HG03565 (cell line): ENCODE data around the gene SLIT1.

Experiments used
- ATAC-seq: cut with Tn5 transposase; IDR thresholded peaks from one replicate; pipeline ENCODE4 v1.9.1; 2021; ENCODE audit warnings: mild to moderate bottlenecking, moderate library complexity; ENCODE audit not compliant: unreplicated experiment

The SLIT1 gene

GRCh38 chr10:96984541-96985131 lies 201.1 kb downstream of the SLIT1 start:
- no peak for ATAC-seq

GRCh38 chr10:96982149-96982930 lies 203.4 kb downstream of the SLIT1 start:
- ATAC-seq, result no peak

DNA sequence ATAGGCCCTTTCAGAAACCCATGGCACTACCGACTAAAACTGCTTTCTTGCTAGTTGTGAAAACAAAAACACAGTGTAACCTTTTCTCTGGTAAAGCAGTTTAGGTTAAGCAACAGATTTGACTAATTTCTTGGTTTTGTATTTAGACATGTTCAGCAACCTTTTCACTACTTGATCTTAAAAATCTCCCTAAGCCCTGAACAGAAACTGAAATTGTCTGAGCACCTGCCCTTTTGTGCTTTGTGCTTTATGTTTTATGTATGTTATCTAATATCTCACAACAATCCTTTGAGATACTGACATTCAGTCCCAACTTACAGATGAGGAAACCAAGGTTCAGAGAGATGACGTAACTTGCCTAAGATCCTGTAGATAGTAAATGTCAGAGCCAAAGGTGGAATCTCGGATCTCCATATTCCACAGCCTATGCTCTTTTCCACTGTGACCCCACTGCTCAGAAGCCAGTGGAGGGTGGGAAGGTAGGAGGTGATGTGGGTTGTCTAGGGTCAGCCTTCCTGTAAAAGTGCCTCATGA lies 207.1 kb downstream of the SLIT1 start:
- peak; percentile 57 for ATAC-seq

DNA sequence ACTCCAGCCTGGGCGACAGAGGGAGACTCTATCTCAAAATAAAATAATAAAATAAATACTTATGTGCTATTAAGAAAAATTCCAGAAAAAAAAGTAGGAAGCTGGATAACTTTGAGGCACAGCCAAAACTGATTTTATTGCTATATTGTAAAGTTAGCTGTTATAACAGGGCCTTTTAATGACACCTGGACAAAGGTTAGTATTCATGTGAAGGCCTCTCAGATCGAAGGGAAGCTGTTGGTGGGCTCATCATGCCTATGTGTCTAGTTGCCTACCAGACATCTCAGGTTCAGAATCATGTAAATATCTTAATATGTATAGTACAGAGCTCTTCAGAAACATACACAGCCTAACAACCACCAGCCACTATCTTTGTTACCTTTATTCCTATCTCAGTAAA lies 210.6 kb downstream of the SLIT1 start:
- ATAC-seq, result no peak

GRCh38 chr10:96973809-96974747 lies 211.7 kb downstream of the SLIT1 start:
- no peak for ATAC-seq

DNA sequence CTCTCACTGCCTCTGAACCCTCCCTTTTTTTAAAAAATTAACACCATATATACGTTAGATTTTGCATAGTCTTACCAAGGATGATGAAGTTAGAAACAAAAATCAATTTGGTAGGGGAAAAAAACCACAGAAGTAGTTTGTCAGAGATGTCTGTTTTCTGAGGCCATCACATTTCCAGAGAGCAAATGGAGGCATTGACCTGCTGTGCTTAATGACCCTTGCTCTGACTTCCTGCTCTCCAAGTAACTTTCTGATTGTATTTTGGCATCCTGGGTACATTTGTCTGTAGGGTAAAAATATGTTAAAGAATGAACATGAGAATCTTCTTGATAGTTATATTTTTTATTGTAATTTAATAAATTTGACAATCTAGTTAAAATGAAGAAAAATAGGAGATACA lies 213.5 kb downstream of the SLIT1 start:
- ATAC-seq, result no peak

- ATAC-seq, result no peak
These were observed 214.4 kb downstream of the SLIT1 start for GRCh38 chr10:96971324-96971723.

DNA sequence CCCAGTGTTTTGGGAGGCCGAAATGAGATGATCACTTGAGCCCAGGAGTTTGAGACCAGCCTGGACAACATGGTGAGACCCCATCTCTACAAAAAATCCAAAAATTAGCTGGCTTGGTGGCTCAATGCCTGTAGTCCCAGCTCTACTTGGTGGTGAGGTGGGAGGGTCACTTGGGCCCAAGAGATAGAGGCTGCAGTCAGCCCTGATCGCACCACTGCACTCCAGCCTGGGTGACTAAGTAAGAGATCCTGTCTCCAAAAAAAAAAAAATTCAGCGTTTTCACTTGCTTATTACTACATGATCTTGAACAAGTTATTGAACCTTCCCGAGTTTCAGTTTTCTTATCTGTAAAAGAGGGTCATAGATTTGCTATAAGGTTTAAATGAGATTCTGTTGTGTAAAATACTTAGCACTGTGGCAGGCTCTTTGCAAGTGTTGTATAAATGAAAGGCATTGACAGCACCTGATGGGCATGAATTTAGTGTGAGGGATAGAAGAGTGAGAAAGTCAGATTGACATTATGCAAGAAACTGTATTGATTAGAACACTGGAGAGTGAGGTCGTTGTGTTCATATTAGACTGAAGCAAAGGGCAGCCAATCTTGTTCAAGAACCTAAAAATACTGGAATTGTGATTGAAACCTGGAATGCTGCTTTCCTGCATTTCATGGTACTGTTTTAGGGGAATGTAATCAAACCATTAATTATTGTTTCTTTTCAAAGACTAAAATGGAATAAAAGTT lies 216.9 kb downstream of the SLIT1 start:
- no peak for ATAC-seq

GRCh38 chr10:96967847-96968246 lies 217.9 kb downstream of the SLIT1 start:
- no peak for ATAC-seq

DNA sequence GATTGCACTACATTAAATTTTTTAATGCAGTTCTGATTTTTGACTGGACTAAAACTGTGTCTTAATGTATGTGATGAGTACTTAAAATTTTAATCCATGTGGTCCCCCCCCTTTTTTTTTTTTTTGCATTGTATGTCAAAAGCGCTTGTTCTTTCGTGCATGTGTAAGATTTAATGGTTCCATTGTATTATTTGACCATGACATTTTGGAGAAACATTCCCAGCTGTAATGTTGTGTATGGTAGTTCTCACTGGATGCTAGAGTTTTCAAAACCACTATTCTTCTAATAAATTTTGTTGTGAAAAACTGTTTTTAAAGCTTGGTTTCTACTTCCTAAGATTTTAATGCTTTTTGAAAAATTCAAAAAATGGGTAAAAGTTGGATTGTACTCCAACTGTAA lies 221.6 kb downstream of the SLIT1 start:
- ATAC-seq, result no peak

DNA sequence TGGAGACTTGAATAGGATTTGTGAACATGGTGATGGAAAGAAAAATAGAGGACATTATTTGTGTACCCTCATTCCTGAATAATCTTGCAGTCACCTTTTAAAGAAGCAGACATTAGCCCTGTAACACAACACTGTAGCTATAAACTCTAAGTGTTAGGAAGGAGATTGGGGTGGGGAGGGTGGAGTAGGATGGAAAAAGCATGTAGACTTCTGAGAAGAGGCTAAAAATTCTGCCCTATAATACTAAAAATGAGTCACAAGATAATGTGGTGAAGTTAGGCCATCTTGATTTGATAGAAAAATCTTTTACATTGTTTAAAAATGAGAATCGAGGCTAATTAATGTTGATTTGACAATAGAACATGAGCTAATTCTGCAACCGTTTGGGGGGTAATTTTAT lies 224.9 kb downstream of the SLIT1 start:
- ATAC-seq, result no peak

GRCh38 chr10:96959733-96960132 lies 226.0 kb downstream of the SLIT1 start:
- ATAC-seq, result no peak

DNA sequence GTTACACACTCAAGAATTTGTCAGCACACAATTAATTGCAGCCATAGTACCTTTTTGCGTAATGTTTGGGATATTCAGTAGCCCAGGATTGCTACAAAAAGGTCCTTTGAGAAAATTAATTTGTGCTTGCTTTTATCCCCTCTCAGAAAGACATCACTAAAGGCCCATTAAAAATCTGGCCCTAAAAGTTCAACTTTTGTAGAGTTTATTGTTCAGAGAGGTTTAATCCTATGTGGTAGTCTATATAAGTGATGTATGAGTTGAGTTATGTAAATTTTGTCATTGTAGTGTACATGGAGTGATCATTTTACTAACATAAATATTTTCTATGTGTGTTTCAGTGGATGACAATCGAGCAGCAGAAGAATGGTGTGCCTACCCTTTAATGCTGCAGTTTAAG lies 227.7 kb downstream of the SLIT1 start:
- no peak for ATAC-seq

DNA sequence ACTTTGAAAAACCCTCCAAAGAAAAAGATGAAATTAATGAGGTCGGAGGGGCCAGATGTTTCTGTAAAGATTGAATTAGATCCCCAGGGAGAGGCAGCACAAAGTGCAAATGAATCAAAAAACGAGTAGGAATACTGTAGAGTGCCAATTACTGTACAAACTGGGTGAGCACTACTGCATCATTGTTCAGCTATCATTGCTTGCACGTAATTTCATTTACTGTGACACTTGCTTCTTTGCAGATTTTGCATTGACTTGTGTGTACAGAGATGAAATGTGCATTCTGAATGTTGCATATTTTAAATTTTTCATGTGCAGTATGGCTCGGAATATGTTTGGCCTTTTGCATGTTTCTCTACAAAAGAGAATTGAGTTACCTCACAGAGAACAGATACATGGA lies 230.0 kb downstream of the SLIT1 start:
- ATAC-seq, result no peak

DNA sequence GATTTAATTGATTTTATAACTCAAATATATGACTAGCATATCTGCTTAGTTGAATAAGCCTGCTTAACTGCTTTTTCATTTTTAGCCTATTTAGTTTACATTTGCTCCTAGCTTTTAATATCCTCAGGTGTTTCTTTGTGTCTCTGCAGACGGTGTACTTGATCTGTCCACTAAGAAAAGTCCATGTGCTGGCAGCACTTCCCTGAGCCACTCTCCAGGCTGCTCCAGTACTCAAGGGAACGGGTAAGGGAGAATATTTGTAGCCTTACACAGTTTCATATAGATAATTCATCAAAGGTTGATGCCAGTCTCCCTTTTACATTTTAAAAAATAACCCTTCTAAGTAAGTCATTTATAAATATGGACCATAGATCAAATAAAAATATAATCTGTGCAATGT lies 233.8 kb downstream of the SLIT1 start:
- ATAC-seq, result no peak

DNA sequence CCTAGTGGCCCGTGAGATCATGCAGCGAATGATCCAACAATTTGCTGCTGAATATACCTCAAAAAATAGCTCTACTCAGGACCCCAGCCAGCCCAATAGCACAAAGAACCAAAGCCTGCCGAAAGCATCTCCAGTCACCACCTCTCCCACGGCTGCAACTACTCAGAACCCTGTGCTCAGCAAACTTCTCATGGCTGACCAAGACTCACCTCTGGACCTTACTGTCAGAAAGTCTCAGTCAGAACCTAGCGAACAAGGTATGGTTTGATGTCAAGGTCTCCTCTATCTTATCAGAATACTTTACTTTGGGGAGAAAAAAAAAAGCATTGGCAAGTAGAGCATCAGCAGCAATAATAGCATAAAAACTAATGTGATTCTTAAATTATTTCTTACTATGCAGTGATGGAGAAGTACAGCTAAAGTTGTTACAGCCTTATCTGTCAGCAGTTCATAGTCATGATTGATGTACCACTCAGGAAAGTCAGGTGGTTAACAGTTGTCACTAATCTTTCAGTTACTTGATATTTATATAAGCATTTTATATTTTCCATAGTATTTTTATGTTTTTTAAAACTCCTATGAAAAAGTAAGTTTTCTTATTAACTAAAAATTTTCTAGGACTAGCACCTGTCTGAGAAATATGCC lies 236.6 kb downstream of the SLIT1 start:
- ATAC-seq, result no peak
